ENCODE measurements around the gene RAN.

DNA sequence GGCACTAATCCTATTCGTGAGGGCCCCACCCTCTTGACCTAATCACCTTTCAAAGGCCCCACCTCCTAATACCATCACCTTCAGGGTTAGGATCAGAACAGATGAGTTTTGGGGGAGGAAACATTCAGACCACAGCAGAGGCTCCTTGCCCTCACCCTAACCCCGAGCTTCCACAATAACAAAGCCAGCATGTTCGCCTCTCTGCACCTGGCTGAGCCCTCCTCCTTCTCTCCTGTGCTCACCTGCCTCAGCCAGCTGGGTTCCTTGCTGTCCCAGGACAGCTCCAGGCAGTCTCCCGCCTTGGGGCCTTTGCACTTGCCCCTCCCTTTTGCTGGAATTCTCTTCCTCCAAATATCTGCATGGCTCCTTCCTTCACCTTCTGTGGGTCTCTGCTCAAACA lies 9.7 kb upstream of the RAN start:
- no peak for TF ChIP-seq EP300 (IDR thresholded peaks at IDR 0.05)
- TF ChIP-seq, protein P1, sequence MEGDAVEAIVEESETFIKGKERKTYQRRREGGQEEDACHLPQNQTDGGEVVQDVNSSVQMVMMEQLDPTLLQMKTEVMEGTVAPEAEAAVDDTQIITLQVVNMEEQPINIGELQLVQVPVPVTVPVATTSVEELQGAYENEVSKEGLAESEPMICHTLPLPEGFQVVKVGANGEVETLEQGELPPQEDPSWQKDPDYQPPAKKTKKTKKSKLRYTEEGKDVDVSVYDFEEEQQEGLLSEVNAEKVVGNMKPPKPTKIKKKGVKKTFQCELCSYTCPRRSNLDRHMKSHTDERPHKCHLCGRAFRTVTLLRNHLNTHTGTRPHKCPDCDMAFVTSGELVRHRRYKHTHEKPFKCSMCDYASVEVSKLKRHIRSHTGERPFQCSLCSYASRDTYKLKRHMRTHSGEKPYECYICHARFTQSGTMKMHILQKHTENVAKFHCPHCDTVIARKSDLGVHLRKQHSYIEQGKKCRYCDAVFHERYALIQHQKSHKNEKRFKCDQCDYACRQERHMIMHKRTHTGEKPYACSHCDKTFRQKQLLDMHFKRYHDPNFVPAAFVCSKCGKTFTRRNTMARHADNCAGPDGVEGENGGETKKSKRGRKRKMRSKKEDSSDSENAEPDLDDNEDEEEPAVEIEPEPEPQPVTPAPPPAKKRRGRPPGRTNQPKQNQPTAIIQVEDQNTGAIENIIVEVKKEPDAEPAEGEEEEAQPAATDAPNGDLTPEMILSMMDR (IDR thresholded peaks at IDR 0.05) = no peak

Measured in stomach (tissue), 4 donors.